CD14-positive monocyte (primary cell): ENCODE results near the gene RELN. TPM values are rescaled to one million over a fixed set of nuclear protein-coding genes. Genes with fewer than 3 reads are reported as not detected.

Source experiments
- DNase-seq, 3 donors: peaks; one replicate each; pipeline ENCODE4 v3.0.0-alpha.2; 2011 to 2022
- H2AFZ ChIP-seq: 2 replicates; pipeline ENCODE4 v1.6.0; 2012; ENCODE audit warnings: mild to moderate bottlenecking, low read depth, low read length, inconsistent platforms; ENCODE audit not compliant: insufficient read depth, poor library complexity, severe bottlenecking
- H3K27ac ChIP-seq, 2 donors: 1 replicate in 1 of 2; 2 replicates in 1 of 2; pipeline ENCODE4 v1.5.1; 2012 to 2013; ENCODE audit warnings: low read length in 2 of 2, control low read depth in 1 of 2, inconsistent platforms in 1 of 2, low read depth in 1 of 2, mild to moderate bottlenecking in 1 of 2
- H3K27me3 ChIP-seq, 2 donors: one replicate each; pipeline versions ENCODE4 v1.6.0 to v1.6.1; 2011 to 2013; ENCODE audit warnings: low read length in 2 of 2; ENCODE audit not compliant: control insufficient read depth in 2 of 2, insufficient read depth in 2 of 2
- H3K36me3 ChIP-seq, 2 donors: replicated peaks in 1 of 2; 1 replicate in 1 of 2; 2 replicates in 1 of 2; pipeline versions ENCODE4 v1.5.1 to v1.6.1; 2012 to 2013; ENCODE audit warnings: low read length in 2 of 2, control low read depth in 1 of 2, inconsistent platforms in 1 of 2, mild to moderate bottlenecking in 1 of 2; ENCODE audit not compliant: insufficient read depth in 2 of 2, control insufficient read depth in 1 of 2
- H3K4me1 ChIP-seq, 2 donors: 1 replicate in 1 of 2; 2 replicates in 1 of 2; pipeline versions ENCODE4 v1.5.1 to v1.6.1; 2012 to 2013; ENCODE audit warnings: low read length in 2 of 2, control low read depth in 1 of 2, inconsistent platforms in 1 of 2, mild to moderate bottlenecking in 1 of 2, moderate library complexity in 1 of 2; ENCODE audit not compliant: insufficient read depth in 2 of 2, control insufficient read depth in 1 of 2
- H3K4me2 ChIP-seq: replicated peaks from 2 replicates; pipeline ENCODE3; 2012; ENCODE audit warnings: low read length, moderate library complexity, mild to moderate bottlenecking; ENCODE audit not compliant: poor library complexity, severe bottlenecking; ENCODE audit errors: extremely low read depth
- H3K4me3 ChIP-seq, 3 experiments: fragments of 200-600 bp in 1 of 3; sonication (generic) in 1 of 3; replicated peaks in 1 of 3; 1 replicate in 2 of 3; 2 replicates in 1 of 3; pipeline ENCODE4 v1.5.1; 2011 to 2013; ENCODE audit warnings: low read length in 3 of 3, mild to moderate bottlenecking in 3 of 3, control low read depth in 2 of 3, low read depth in 2 of 3, inconsistent platforms in 1 of 3, moderate library complexity in 1 of 3
- H3K79me2 ChIP-seq: 2 replicates; pipeline ENCODE4 v1.6.0; 2012; ENCODE audit warnings: mild to moderate bottlenecking, control low read depth, inconsistent platforms, low read length, moderate library complexity; ENCODE audit not compliant: insufficient read depth
- H3K9ac ChIP-seq: 2 replicates; pipeline ENCODE4 v1.6.0; 2017; ENCODE audit warnings: low read length, mild to moderate bottlenecking; ENCODE audit not compliant: insufficient read depth, poor library complexity, severe bottlenecking
- H3K9me3 ChIP-seq, 2 donors: replicated peaks in 1 of 2; 1 replicate in 1 of 2; 2 replicates in 1 of 2; pipeline versions ENCODE4 v1.5.1 to v1.6.1; 2012 to 2013; ENCODE audit warnings: low read length in 2 of 2, control low read depth in 1 of 2; ENCODE audit not compliant: control insufficient read depth in 1 of 2, insufficient read depth in 1 of 2
- H4K20me1 ChIP-seq: 2 replicates; pipeline ENCODE4 v1.6.0; 2012; ENCODE audit warnings: mild to moderate bottlenecking, low read length, control low read depth, moderate library complexity; ENCODE audit not compliant: insufficient read depth
- H3K27ac Mint-ChIP-seq, 7 donors: one replicate each; pipeline ENCODE4 v1.8.0; 2020; ENCODE audit warnings: mild to moderate bottlenecking in 7 of 7, mixed read lengths in 7 of 7, moderate library complexity in 6 of 7, inconsistent platforms in 2 of 7
- H3K27me3 Mint-ChIP-seq, 3 donors: one replicate each; pipeline ENCODE4 v1.8.0; 2021 to 2022; ENCODE audit warnings: low read depth in 3 of 3, mild to moderate bottlenecking in 3 of 3, mixed read lengths in 3 of 3, moderate library complexity in 3 of 3, inconsistent platforms in 1 of 3
- H3K36me3 Mint-ChIP-seq, 2 donors: one replicate each; pipeline ENCODE4 v1.8.0; 2020; ENCODE audit warnings: mixed read lengths in 2 of 2, inconsistent platforms in 1 of 2, mild to moderate bottlenecking in 1 of 2
- H3K4me1 Mint-ChIP-seq: one replicate; pipeline ENCODE4 v1.8.0; 2020; ENCODE audit warnings: mild to moderate bottlenecking, mixed read lengths
- H3K4me3 Mint-ChIP-seq, 2 donors: one replicate each; pipeline ENCODE4 v1.8.0; 2020; ENCODE audit warnings: mild to moderate bottlenecking in 2 of 2, mixed read lengths in 2 of 2, moderate library complexity in 1 of 2
- H3K9me3 Mint-ChIP-seq, 7 donors: one replicate each; pipeline ENCODE4 v1.8.0; 2020 to 2022; ENCODE audit warnings: mixed read lengths in 7 of 7, mild to moderate bottlenecking in 6 of 7, moderate library complexity in 6 of 7, inconsistent platforms in 2 of 7
- WGBS: methylation state at CpG from one replicate; pipeline ENCODE4 v1.1.5; 2013; ENCODE audit warnings: missing lambda C conversion rate; ENCODE audit not compliant: insufficient coverage; 5-methylcytosine and 5-hydroxymethylcytosine counted together
- intact Hi-C, 2 donors: fragments of 100-400 bp; cut with micrococcal nuclease; formaldehyde crosslinking; loops; one replicate each; pipeline versions ENCODE4 v1.15.0 to v1.15.1; 2023
- polyA plus RNA-seq, 3 donors: library from polyadenylated mRNA; depleted of rRNA in 1 of 3; unstranded in 2 of 3; stranded (reverse) in 1 of 3; fragments of 300-500 nt in 2 of 3; fragments of >200 nt in 1 of 3; fragmentation: Illumina TruSeq in 2 of 3; gene quantifications; 1 replicate in 2 of 3; 2 replicates in 1 of 3; pipeline ENCODE4 v1.2.3, GENCODE V29; 2012 to 2021
- TF ChIP-seq, protein P1 (sequence below): fragments of 200-600 bp; IDR thresholded peaks from one replicate; pipeline ENCODE4 v1.8.0; 2022; ENCODE audit warnings: antibody characterized with exemption, mild to moderate bottlenecking

The RELN gene
- polyA plus RNA-seq, 3 donors: not detected

DNA sequence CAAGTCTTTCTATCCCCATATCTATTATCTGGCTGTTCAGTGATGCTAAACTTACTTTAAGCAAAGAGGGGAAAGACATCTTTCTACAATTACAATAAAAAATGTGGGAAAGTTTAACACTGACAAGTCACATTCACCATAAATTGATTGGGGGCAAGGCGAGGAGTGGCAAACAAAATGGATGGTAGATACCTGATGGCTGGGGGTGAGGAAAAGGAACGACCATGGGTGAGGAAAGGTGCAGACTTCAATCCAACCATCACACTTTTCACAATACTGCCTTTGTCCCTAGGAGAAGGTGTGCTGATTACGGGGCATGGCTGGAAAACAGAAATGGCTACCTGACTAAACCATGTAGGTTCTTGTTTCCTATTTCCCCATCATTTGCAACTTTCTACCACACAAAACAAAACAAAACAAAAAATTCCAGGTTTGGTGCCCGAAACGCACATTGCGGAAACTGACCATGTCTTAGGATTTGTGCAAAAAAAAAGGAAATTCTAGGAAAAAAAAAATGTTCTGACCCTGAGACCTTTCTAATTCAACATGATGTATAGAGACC, 3.8 kb downstream of the RELN start:
- DNase-seq: no peak
- peaks cover 0 to 4% (median 3%) of the 10 kb centered on the region in 7 donors for H3K9me3 Mint-ChIP-seq
- no peak overlapping the region for H3K4me2 ChIP-seq
- H3K27me3 Mint-ChIP-seq: peaks cover 33 to 44% (median 34%) of the 10 kb centered on the region in 3 donors
- H3K4me1 Mint-ChIP-seq: peaks cover 4% of the 10 kb centered on the region
- H3K27me3 ChIP-seq: peaks cover 27 to 31% of the 10 kb centered on the region in 2 donors
- H3K4me3 Mint-ChIP-seq: no peak overlapping the region
- no peaks in the 10 kb centered on the region for H3K36me3 ChIP-seq
- peaks cover 0 to 3% of the 10 kb centered on the region in 2 donors for H3K36me3 Mint-ChIP-seq
- 60% methylated on average over 1 of the region's 6 CpGs for WGBS
- no peak overlapping the region for H3K27ac ChIP-seq
- H3K4me3 ChIP-seq: no peak overlapping the region
- no peaks in the 10 kb centered on the region for H3K4me1 ChIP-seq
- intact Hi-C loops: no loop called here
- H3K79me2 ChIP-seq: no peaks in the 10 kb centered on the region
- H4K20me1 ChIP-seq: no peaks in the 10 kb centered on the region
- no peak overlapping the region for H2AFZ ChIP-seq
- H3K9ac ChIP-seq: no peak overlapping the region
- no peaks in the 10 kb centered on the region for H3K9me3 ChIP-seq
- TF ChIP-seq, protein P1, sequence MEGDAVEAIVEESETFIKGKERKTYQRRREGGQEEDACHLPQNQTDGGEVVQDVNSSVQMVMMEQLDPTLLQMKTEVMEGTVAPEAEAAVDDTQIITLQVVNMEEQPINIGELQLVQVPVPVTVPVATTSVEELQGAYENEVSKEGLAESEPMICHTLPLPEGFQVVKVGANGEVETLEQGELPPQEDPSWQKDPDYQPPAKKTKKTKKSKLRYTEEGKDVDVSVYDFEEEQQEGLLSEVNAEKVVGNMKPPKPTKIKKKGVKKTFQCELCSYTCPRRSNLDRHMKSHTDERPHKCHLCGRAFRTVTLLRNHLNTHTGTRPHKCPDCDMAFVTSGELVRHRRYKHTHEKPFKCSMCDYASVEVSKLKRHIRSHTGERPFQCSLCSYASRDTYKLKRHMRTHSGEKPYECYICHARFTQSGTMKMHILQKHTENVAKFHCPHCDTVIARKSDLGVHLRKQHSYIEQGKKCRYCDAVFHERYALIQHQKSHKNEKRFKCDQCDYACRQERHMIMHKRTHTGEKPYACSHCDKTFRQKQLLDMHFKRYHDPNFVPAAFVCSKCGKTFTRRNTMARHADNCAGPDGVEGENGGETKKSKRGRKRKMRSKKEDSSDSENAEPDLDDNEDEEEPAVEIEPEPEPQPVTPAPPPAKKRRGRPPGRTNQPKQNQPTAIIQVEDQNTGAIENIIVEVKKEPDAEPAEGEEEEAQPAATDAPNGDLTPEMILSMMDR: no peak
- H3K27ac Mint-ChIP-seq: no peak overlapping the region

DNA sequence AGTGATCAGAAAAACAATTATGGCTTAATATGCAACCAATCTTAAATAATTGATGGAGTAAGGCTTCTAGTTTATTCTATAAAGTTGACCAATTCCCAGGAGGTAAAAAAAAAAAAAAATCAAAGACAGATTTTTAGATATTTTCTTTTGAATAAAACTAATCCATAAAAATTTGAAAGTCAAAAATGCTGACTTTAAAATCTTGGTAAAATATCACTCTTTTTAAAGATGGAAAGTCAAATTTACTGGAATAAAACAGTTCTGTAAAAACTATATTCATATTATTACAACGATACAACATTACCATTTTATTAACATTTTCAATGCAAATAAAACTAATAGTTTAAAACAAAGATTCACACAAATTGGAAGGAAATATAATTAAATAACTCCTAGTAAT, 5.4 kb downstream of the RELN start:
- no peaks in the 10 kb centered on the region for H4K20me1 ChIP-seq
- H3K9me3 ChIP-seq: no peaks in the 10 kb centered on the region
- intact Hi-C loops: no loop called here
- H3K27me3 ChIP-seq: peaks cover 17 to 21% of the 10 kb centered on the region in 2 donors
- H3K79me2 ChIP-seq: no peaks in the 10 kb centered on the region
- no peaks in the 10 kb centered on the region for H3K4me1 ChIP-seq
- no peak overlapping the region for H2AFZ ChIP-seq
- no peaks in the 10 kb centered on the region for H3K36me3 Mint-ChIP-seq
- H3K4me1 Mint-ChIP-seq: no peaks in the 10 kb centered on the region
- H3K27ac ChIP-seq: no peak overlapping the region
- no CpG with 5 or more reads among the region's 1 CpG for WGBS
- TF ChIP-seq, protein P1: no peak
- H3K4me3 ChIP-seq: no peak overlapping the region
- H3K4me3 Mint-ChIP-seq: no peak overlapping the region
- no peak overlapping the region for H3K4me2 ChIP-seq
- H3K36me3 ChIP-seq: no peaks in the 10 kb centered on the region
- H3K27me3 Mint-ChIP-seq: peaks cover 24 to 31% (median 26%) of the 10 kb centered on the region in 3 donors
- no peak overlapping the region for H3K27ac Mint-ChIP-seq
- no peak for DNase-seq
- H3K9ac ChIP-seq: no peak overlapping the region
- peaks cover 0 to 4% (median 1%) of the 10 kb centered on the region in 7 donors for H3K9me3 Mint-ChIP-seq
